Effector memory CD4-positive, alpha-beta T cell (primary cell): ENCODE data around the gene TCF23.

Experiments
- DNase-seq, 3 donors: peaks; one replicate each; pipeline ENCODE4 v3.0.0-alpha.2; 2020
- H3K27ac ChIP-seq: 2 replicates; pipeline ENCODE4 v1.7.0; 2013; ENCODE audit warnings: mild to moderate bottlenecking, low read length, moderate library complexity; ENCODE audit not compliant: insufficient read depth, poor library complexity, severe bottlenecking
- H3K27me3 ChIP-seq: replicated peaks from 2 replicates; pipeline ENCODE4 v1.7.0; 2013; ENCODE audit warnings: mild to moderate bottlenecking, low read length; ENCODE audit not compliant: insufficient read depth, control insufficient read depth, poor library complexity, severe bottlenecking
- H3K36me3 ChIP-seq: 2 replicates; pipeline ENCODE4 v1.7.0; 2013; ENCODE audit warnings: mild to moderate bottlenecking, low read length, moderate library complexity; ENCODE audit not compliant: control insufficient read depth, insufficient read depth
- H3K4me1 ChIP-seq: 2 replicates; pipeline ENCODE4 v1.7.0; 2013; ENCODE audit warnings: low read length, mild to moderate bottlenecking; ENCODE audit not compliant: control insufficient read depth, insufficient read depth, poor library complexity, severe bottlenecking
- H3K4me3 ChIP-seq: 2 replicates; pipeline ENCODE4 v1.7.0; 2013; ENCODE audit warnings: low read length, low read depth, mild to moderate bottlenecking; ENCODE audit not compliant: insufficient read depth, poor library complexity, severe bottlenecking
- H3K9me3 ChIP-seq: 2 replicates; pipeline ENCODE4 v1.7.0; 2013; ENCODE audit warnings: mild to moderate bottlenecking, low read length, moderate library complexity; ENCODE audit not compliant: control insufficient read depth

TCF23 gene

DNA sequence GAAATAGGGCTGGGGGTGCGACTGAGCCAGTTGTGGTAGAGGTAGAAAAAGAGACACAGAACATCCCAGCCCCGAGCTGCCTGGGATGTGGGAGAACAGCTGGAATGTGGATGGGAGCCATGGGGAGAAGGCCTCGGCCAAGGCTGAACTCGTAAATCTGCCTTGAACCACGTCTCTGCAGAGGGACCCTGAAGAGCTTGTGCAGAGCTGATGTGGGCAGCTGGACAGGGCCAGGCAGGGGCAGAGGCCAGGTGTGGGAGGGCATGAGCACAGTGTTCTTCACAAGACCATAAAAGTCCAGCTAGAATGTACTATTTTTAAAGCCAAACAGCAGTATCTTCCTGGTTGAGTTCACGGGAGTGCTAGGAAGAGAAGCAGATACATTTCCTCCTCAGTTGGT, 5.7 kb downstream of the TCF23 start:
- DNase-seq, result no peak
- no peaks in the 10 kb centered on the region for H3K4me1 ChIP-seq
- no peaks in the 10 kb centered on the region for H3K9me3 ChIP-seq
- no peak overlapping the region for H3K4me3 ChIP-seq
- peaks cover 2% of the 10 kb centered on the region for H3K27me3 ChIP-seq
- H3K36me3 ChIP-seq, result no peaks in the 10 kb centered on the region
- no peak overlapping the region for H3K27ac ChIP-seq

DNA sequence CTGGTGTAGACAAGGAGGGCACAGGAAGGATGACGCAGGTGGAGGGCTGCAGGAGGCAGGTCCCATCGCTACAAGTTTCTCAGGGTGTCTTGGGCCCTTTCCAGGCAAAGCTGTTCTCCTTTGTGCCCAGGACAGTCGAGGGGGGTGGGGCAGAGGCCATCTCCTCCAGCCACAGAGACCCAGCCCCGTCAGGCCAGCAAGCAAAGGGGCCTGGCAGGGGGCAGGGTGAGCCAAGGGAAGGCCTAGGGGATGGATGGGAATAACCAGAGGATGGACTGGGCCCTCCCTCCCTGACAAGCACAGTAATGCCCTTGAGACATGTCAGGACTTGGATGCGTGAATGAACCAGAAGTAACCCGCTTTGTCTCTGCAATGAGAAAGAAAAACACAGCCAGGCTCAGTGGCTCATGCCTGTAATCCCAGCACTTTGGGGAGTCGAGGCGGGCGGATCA, 6.3 kb downstream of the TCF23 start:
- Histone ChIP-seq H3K36me3 (no peaks in the 10 kb centered on the region), H3K4me3 (no peak overlapping the region), H3K4me1 (no peaks in the 10 kb centered on the region), H3K9me3 (no peaks in the 10 kb centered on the region), H3K27ac (no peak overlapping the region), H3K27me3 (no peaks in the 10 kb centered on the region)
- DNase-seq, result no peak

DNA sequence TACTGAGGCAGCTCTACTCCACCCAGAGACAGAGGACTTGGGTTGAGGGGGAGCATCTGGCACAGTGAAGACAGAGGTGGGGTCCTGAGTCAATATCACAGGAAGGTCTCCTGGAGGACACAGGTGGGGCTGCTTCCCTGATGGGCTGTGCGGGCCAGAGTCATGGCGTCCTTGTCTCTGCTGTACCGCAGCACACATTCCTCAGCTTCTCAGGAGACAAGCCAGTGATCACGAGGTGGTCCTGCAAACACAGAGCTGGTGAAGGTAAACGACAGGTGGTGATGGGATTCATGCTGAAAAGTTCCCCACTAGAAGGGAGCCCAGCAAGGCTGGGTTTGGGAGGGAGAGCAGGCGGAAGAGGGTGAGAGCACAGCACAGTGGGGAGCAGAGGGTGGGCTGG, 9.7 kb downstream of the TCF23 start:
- no peaks in the 10 kb centered on the region for H3K27me3 ChIP-seq
- no peaks in the 10 kb centered on the region for H3K36me3 ChIP-seq
- no peak overlapping the region for H3K27ac ChIP-seq
- H3K9me3 ChIP-seq, result no peaks in the 10 kb centered on the region
- DNase-seq, result no peak
- no peak overlapping the region for H3K4me3 ChIP-seq
- H3K4me1 ChIP-seq, result no peaks in the 10 kb centered on the region

DNA sequence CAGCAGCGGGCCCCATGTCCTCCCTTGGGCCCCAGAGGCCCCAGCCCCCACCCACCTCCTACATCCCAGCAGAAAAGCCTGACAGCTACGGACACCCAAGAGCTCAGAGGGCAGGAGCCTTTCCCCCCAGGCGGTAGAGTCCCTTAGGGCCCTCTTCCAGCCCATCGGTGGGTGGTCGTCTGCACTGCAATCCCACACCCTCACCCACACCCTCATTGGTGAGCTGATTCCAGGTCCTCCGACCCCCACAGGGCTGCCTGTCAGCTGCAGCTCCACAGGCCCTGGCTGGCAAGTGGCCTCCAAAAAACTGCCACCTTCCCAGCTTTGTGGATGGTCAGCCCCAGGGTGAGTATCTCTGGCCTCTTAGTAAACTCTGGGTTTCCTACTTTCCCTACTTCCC, 10.5 kb downstream of the TCF23 start:
- Histone ChIP-seq H3K9me3 (no peaks in the 10 kb centered on the region), H3K4me3 (no peak overlapping the region), H3K27me3 (no peaks in the 10 kb centered on the region), H3K27ac (no peak overlapping the region), H3K36me3 (no peaks in the 10 kb centered on the region), H3K4me1 (no peaks in the 10 kb centered on the region)
- no peak for DNase-seq

DNA sequence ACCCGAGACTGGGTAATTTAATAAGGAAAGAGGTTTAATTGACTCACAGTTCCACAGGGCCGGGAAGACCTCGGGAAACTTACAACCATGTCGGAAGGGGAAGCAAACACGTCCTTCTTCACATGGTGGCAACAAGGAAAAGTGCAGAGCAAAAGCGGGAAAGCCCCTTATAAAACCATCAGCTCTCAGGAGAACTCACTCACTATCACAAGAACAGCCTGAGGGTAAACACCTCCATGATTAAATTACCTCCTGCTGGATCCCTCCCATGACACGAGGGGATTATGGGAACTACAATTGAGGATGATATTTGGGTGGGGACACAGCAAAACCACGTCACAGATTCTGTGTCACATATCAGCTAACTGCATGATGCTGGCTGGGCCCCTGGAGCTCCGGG, 11.4 kb downstream of the TCF23 start:
- Histone ChIP-seq H3K4me1 (no peaks in the 10 kb centered on the region), H3K36me3 (no peaks in the 10 kb centered on the region), H3K9me3 (no peaks in the 10 kb centered on the region), H3K27me3 (no peaks in the 10 kb centered on the region), H3K27ac (no peak overlapping the region), H3K4me3 (no peak overlapping the region)
- DNase-seq, result no peak

DNA sequence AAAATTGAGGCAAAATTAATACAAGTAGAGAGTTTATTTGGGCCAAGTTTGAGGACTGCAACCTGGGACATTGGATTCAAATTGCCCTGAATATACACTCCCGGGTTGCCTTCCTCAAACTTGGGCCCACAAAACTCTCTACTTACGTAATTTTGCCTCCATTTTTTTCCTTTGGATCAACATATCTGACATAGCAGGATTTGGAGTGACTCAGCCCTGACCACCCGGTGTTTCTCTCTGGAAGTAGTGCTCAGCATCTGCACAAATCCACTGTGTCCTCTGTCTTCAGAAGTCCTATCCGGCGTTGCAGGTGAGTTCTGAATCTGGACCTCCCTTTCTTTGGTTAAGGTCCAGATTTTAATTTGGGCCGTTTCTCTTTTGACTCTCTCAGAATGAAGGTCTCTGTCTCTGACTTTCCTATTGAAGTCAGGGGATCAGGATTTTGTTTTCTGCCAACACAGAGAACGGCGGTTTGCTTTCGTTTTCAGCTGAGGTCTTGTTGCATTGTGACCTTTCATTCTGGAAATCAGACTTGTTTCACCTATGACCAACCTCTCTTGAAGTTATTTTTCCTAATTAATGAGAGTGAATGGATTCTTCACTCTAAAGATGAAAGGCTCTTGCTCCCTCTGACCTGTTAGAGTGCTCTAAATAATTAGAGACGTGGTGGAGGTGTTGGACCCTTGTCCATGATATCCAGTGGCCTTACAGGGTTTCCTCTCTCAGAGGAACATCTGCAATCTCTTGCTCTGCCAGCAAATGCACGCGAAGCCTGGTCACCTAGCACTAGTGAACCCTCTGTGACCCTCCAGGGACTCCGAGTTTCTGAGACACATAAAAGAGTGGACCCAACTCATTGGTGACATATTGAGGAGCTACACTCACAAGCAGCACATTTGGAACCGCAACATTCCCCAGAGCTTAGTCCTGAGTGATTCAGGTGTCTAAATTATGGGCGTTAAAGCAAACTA, 13.6 kb downstream of the TCF23 start:
- DNase-seq, result no peak
- no peaks in the 10 kb centered on the region for H3K36me3 ChIP-seq
- no peak overlapping the region for H3K27ac ChIP-seq
- no peaks in the 10 kb centered on the region for H3K9me3 ChIP-seq
- no peak overlapping the region for H3K4me3 ChIP-seq
- no peaks in the 10 kb centered on the region for H3K4me1 ChIP-seq
- no peaks in the 10 kb centered on the region for H3K27me3 ChIP-seq

DNA sequence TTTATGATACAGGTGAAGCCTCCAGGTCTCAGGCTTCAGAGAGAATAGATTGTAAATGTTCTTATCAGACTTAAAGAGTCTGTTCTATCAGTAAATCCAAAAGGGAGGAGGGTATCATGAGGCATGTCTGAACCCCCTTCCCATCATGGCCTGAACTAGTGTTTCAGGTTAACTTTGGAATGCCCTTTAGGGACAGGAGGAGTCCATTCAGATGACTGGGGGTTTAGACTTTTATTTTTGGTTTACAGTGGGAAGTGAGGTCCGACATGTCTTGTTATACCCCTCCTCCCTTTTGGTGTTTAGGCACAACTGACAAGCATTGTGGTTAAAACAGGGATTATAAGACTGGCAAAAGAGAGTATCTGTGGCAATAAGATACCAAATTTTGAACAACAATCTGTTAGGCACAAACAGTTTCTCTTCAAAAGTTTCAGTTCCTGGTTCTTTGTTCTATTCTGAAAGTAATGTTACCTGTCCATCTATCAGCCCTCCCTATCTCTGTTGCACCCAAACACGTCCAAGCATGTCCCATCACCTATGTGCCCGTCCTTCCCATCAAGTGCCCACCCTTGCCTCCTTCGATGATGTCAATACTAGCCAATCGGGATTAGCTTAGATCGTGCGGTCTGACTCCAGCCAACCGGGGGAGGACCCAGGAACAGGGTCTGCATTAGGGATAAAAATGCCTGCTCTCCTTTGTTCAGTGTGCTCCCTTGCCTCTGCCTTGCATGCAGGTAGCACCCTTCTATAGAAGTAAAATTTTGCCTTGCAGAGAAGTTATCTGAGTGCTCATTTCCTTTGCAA, 16.4 kb downstream of the TCF23 start:
- Histone ChIP-seq H3K36me3 (no peaks in the 10 kb centered on the region), H3K4me3 (no peak overlapping the region), H3K27me3 (no peaks in the 10 kb centered on the region), H3K27ac (no peak overlapping the region), H3K9me3 (no peaks in the 10 kb centered on the region), H3K4me1 (no peaks in the 10 kb centered on the region)
- no peak for DNase-seq

DNA sequence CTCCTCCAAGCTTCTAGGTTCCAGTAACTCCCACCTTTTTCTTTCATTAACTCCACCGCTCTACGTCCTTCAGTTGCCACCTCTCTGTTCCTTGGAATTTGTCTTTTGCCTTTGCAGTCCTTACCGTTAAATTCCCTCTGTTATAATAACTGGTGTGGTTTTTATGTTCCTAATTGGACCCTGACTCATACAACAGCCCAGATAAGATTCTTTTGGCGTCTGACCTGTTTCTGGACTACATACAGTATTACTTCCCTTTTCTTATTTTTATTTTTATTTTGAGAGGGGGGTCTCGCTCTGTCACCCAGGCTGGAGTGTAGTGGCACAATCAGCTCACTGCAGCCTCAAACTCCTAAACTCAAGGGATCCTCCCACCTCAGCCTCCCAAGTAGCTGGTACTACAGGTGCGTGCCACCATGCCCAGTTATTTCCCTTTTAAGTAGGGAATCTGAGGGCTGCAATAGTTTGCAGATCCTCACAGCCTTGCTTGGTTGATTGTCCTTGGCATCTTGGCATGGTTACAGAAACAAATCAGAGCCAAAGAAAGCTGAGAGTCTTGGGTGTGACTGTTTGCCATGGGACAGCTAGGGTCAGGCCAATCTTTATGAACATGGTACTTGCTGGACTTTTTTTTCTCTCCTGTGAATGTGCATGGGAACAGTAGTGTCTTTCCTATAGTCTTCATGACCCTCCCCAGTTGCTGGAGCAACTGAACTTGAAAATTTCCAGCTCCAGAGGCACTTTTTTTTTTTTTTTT, 22.0 kb downstream of the TCF23 start:
- Histone ChIP-seq H3K27me3 (no peaks in the 10 kb centered on the region), H3K36me3 (no peaks in the 10 kb centered on the region), H3K4me1 (no peaks in the 10 kb centered on the region), H3K9me3 (no peaks in the 10 kb centered on the region), H3K4me3 (no peak overlapping the region), H3K27ac (no peak overlapping the region)
- DNase-seq, result no peak

DNA sequence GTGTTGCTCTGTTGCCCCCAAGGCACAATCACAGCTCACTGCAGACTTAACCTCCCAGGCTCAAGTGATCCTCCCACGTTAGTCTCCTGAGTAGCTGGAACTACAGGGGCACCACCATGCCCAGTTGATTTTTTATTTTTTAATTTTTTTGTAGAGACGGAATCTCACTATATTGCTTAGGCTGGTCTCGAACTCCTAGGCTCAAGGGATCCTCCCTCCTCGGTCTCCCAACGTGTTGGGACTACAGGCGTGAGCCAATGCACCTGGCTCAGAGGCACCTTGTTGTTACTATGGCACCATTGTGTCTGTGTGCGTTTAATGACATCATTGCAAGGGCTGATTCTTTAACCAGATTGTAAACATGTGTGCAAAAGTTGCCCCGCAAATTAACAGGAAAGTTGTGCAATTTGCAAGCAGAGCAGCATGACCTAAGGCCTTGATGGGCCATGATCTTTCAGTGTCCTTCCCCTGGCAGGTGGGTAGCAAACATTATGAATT, 22.6 kb downstream of the TCF23 start:
- no peaks in the 10 kb centered on the region for H3K4me1 ChIP-seq
- H3K27ac ChIP-seq, result no peak overlapping the region
- no peaks in the 10 kb centered on the region for H3K9me3 ChIP-seq
- H3K27me3 ChIP-seq, result no peaks in the 10 kb centered on the region
- DNase-seq, result no peak
- no peak overlapping the region for H3K4me3 ChIP-seq
- H3K36me3 ChIP-seq, result no peaks in the 10 kb centered on the region
